Activated CD4-positive, CD25-positive, alpha-beta regulatory T cell treated with anti-CD3 and anti-CD28 coated beads, Interleukin-2, amount 50 U/mL, for 24 hours (primary cell): ENCODE data around the gene SWI5.
A peak's percentile ranks its signal among the peaks of the same experiment; 100 is the strongest.

Experiments
- ATAC-seq, 2 donors: fragments of 150-1000 bp; cut with Tn5 transposase; one replicate each; pipeline ENCODE4 v1.10.0; 2021; ENCODE audit warnings: mild to moderate bottlenecking in 1 of 2, moderate library complexity in 1 of 2

SWI5 gene

GRCh38 chr9:128252317-128253139, 23.5 kb upstream of the SWI5 start:
- no peak for ATAC-seq

GRCh38 chr9:128253140-128253990, 22.7 kb upstream of the SWI5 start:
- ATAC-seq, result no peak

GRCh38 chr9:128253991-128254346, 22.1 kb upstream of the SWI5 start:
- no peak for ATAC-seq

- no peak for ATAC-seq
These were observed 21.7 kb upstream of the SWI5 start for GRCh38 chr9:128254362-128254761.

- no peak for ATAC-seq
These were observed 21.0 kb upstream of the SWI5 start for GRCh38 chr9:128254855-128255759.

GRCh38 chr9:128257086-128257825, 18.8 kb upstream of the SWI5 start:
- ATAC-seq, result no peak

- no peak for ATAC-seq
These were observed 18.2 kb upstream of the SWI5 start for GRCh38 chr9:128257907-128258306.

- ATAC-seq, result no peak
These were observed 17.8 kb upstream of the SWI5 start for GRCh38 chr9:128258326-128258725.

GRCh38 chr9:128259156-128259555, 16.9 kb upstream of the SWI5 start:
- no peak for ATAC-seq

- no peak for ATAC-seq
These were observed 15.7 kb upstream of the SWI5 start for GRCh38 chr9:128260340-128260739.

- ATAC-seq, result no peak
These were observed 13.4 kb upstream of the SWI5 start for GRCh38 chr9:128262687-128263086.

GRCh38 chr9:128265348-128265847, 10.7 kb upstream of the SWI5 start:
- no peak for ATAC-seq

- ATAC-seq, result no peak
These were observed 9.0 kb upstream of the SWI5 start for GRCh38 chr9:128266868-128267590.

- ATAC-seq, result no peak
These were observed 5.0 kb upstream of the SWI5 start for GRCh38 chr9:128271112-128271511.

- no peak for ATAC-seq
These were observed 4.6 kb upstream of the SWI5 start for GRCh38 chr9:128271512-128271911.

- no peak for ATAC-seq
These were observed 1.8 kb upstream of the SWI5 start for GRCh38 chr9:128274245-128274644.

GRCh38 chr9:128275198-128276007, 673 bp upstream of the SWI5 start, which contains the start of gene GOLGA2:
Gene GOLGA2 (minus strand): TSS chr9:128276007. CDS start chr9:128275976, 31 bp downstream.
- ATAC-seq, result peak; percentile 64 to 68

GRCh38 chr9:128276574-128277270, 646 bp downstream of the SWI5 start:
- no peak for ATAC-seq
